ENCODE measurements around the gene COPS8. TPM values are rescaled to one million over a fixed set of nuclear protein-coding genes. Genes with fewer than 3 reads are reported as not detected.
A peak's percentile ranks its signal among the peaks of the same experiment; 100 is the strongest.

The COPS8 gene
- total RNA-seq, 1 donor from 2014 or later, result 86.7 TPM

GRCh38 chr2:237062585-237062984 lies 23.1 kb upstream of the COPS8 start:
- no peak for DNase-seq (ENCODE audit: low spot score)
- intact Hi-C loops (cut with DNase I), result loop anchor here (10.0 kb wide), 1 partner anchor 1298 kb away; no protein-coding TSS in a partner anchor

- no peak for DNase-seq (ENCODE audit: low spot score)
- intact Hi-C loops (cut with DNase I), result loop anchor here (10.0 kb wide), 1 partner anchor 1300 kb away; no protein-coding TSS in a partner anchor
These were observed 21.3 kb upstream of the COPS8 start for GRCh38 chr2:237064203-237065070.

DNA sequence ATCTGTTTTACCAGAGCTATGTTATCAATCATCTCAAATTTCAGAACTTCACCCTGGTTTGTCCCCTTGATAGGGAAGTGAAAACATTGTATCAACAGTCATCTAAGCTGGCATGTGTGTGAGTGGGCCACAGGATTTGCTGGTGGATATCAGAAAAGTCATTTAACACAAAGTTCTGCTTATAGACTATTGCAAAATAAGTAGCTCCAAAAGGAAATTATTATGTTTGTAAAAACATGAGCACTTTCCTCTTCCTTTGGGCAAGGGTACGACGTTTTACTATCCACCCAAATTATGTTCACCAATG lies 20.7 kb upstream of the COPS8 start:
- intact Hi-C loops (cut with DNase I), result loop anchor here (10.0 kb wide), 1 partner anchor 1300 kb away; no protein-coding TSS in a partner anchor
- DNase-seq (ENCODE audit: low spot score), result no peak

- DNase-seq (ENCODE audit: low spot score), result no peak
- intact Hi-C loops (cut with DNase I), result loop anchor here (10.0 kb wide), 1 partner anchor 1302 kb away; no protein-coding TSS in a partner anchor
These were observed 19.3 kb upstream of the COPS8 start for GRCh38 chr2:237066396-237066795.

DNA sequence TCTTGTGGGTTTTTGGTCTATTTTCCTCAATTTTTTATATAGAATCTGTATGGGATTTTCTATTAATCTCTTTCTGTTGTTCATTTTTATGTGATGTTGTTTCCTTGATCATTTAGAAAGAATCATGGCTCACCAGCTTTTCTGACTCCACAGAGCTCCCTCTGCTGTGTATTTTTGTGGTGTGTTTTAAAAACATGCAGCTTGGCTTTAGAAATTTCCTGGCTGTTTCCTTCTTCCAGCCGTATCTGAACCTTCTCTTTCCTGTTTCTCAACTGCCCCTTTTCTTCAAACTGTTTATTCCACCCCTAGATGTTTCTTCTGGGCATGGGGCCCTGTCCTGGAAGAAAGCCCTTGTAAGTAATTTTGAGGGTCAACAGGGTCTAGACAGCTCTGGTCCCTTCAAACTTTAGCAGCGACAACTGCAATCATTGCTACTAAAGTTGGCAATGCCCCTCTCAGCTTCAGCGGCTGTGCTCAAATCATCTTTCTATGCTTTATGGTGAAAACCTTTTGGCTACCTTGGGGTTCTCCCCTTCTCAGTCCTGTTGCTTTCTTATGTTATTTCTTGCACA lies 17.6 kb upstream of the COPS8 start:
- DNase-seq (ENCODE audit: low spot score), result no peak
- intact Hi-C loops (cut with DNase I), result loop anchor here (10.0 kb wide), 1 partner anchor 1303 kb away; no protein-coding TSS in a partner anchor

- intact Hi-C loops (cut with DNase I), result no loop called here
- peak; percentile 88 for DNase-seq (ENCODE audit: low spot score)
These were observed 13.4 kb upstream of the COPS8 start for GRCh38 chr2:237072067-237072931.

GRCh38 chr2:237073552-237073951 lies 12.1 kb upstream of the COPS8 start:
- DNase-seq (ENCODE audit: low spot score), result no peak
- intact Hi-C loops (cut with DNase I), result no loop called here

- no peak for DNase-seq (ENCODE audit: low spot score)
- intact Hi-C loops (cut with DNase I), result no loop called here
These were observed 11.3 kb upstream of the COPS8 start for GRCh38 chr2:237074211-237074993.

DNA sequence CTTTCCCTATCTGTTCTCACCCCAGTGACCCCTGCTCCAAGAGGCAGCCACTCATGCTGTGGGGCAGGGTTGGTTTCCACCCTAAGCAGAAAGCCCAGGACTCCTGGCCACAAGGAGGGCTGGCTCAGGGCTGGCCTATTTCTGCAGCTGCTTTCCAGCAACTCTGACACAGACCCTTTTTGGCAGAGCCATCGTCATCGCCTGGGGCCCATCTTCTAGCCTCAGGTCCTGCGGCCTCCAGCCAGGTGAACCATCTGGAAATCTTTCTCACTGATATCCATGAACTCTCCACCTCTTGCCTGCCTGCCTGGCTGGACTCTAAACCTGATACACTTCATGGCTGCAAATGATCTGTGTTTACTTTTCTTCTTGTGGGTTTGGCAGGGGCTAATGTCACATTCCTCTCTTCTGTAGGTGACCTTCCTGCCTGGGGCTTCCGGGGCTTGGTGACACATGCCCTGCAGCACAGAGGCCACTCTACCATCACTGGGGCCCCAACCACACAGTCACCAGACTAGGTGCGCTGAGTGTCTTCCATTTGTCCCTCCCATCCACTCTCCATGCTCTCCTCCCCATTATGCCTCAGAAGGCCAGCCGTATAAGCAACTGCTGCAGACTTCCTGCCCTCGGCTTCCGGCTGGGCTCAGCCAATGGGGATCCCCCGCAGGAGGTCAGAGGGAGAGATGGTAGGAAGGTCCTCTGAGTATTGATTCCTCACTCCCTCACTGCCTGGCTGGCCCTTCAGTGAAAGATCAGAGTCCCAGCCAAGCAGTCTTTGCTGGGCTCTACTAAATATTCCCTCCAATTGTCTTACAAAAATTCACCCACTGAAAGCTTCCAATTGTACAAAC lies 9.7 kb upstream of the COPS8 start:
- DNase-seq (ENCODE audit: low spot score), result no peak
- intact Hi-C loops (cut with DNase I), result no loop called here

DNA sequence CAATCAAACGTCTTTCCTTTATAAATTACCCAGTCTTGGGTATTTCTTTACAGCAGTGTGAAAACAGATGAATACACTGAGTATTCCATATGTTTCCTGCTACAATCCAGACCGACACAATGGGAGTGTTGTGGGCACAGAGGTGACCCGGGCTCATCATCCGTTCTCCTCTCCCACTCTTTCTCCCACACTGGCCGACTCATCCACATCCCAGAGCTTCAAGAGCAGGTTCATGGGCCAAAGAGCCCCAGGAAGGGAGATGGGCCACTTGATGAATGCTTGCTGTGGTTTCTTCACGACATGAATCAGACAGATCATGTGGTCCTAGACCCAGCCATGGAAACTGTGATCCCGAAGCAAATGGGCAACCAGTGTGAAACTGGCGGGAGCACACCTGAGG lies 4.1 kb upstream of the COPS8 start:
- intact Hi-C loops (cut with DNase I), result no loop called here

GRCh38 chr2:237083026-237083425 lies 2.7 kb upstream of the COPS8 start:
- intact Hi-C loops (cut with DNase I), result no loop called here
- DNase-seq (ENCODE audit: low spot score), result no peak

More for the DNA sequence above, 4.1 kb upstream of the COPS8 start:
- DNase-seq (ENCODE audit: low spot score), result no peak

DNA sequence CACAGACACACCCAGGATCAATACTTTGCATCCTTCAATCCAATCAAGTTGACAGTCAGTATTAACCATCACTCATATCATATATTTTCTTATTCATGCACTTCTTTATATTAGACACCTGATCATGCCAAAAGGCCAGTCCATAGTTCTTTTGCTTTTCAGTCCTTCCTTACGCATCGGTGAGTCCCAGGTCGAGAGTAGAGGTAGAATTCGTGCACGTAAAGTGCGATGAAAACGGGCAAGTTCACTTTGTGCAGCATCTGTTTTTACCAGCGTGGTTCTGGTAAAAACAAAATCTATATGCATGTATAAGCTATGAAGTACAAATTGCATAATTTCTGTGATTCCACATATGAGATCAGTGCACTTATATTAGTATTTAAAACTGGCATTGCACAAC lies 1.2 kb upstream of the COPS8 start:
- intact Hi-C loops (cut with DNase I), result no loop called here
- no peak for DNase-seq (ENCODE audit: low spot score)

DNA sequence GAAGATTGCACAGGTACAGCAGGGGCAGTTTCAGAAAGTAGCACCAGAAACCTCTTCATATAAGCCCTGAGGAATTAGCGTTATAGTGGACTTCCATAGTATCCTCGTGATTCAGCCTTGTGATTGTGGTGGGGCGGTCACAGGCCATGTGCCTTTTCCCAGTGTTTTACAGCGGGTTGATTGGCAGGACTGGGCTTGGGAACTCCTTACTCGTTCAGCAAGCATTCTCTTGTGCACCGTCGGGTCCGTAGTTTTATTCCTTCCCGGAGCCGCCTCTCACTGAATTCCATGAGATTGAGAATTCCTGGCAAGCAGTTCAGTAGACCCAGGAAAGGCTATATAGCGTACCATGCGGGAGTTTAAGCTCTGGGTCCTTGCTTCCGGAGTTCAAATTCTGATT lies 5.2 kb downstream of the COPS8 start:
- intact Hi-C loops (cut with DNase I), result no loop called here
- no peak for DNase-seq (ENCODE audit: low spot score)

DNA sequence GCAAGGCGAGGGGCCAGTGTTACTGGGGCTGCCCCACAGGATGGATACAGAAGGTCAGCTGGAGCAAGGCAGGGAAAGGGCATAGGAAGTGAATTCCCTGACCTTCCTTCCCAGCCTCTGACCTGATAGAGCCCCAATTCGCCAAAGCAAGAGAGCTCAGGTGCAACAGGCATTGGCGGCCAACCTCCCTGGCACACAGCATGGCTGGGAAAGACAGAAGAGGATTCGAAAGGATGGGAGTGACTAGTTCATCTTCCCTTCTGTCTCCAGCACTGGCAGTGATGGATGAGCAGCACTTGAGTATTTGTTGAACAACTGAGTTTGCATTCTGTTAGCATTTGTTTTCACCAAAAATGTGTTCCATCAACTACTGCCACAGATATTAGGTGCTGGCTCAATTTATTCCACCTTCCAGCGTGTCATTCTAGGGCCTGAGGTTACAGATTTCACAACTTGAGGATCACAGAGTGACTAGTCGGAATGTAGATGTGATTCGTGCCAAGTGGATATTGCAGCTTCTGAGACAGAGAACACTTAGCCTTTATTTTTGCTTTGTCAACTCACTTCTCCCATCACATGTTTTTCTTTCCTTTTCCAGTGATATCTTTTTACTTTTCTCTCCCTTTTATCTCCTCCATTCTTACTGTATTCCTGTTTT lies 6.2 kb downstream of the COPS8 start:
- intact Hi-C loops (cut with DNase I), result no loop called here
- DNase-seq (ENCODE audit: low spot score), result no peak

DNA sequence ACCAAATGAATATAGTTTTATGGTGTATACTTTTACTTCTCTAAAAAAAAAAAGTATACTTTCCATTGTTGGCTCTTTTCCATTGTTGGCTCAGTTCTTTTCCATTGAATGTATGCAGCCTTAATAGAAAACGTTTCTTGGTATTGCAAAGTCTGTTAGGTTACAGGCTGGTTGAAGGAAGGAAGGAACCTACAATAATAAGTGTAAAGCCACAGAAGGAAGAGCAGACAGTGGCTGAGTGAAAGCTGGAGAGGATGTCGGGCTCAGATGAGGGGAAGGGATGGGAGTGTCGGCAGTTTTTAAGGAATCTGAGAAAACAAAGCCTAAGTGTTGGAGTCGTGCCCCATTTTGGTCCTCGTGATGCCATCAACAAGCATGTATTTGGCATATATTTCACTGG lies 6.8 kb downstream of the COPS8 start:
- no peak for DNase-seq (ENCODE audit: low spot score)
- intact Hi-C loops (cut with DNase I), result no loop called here

DNA sequence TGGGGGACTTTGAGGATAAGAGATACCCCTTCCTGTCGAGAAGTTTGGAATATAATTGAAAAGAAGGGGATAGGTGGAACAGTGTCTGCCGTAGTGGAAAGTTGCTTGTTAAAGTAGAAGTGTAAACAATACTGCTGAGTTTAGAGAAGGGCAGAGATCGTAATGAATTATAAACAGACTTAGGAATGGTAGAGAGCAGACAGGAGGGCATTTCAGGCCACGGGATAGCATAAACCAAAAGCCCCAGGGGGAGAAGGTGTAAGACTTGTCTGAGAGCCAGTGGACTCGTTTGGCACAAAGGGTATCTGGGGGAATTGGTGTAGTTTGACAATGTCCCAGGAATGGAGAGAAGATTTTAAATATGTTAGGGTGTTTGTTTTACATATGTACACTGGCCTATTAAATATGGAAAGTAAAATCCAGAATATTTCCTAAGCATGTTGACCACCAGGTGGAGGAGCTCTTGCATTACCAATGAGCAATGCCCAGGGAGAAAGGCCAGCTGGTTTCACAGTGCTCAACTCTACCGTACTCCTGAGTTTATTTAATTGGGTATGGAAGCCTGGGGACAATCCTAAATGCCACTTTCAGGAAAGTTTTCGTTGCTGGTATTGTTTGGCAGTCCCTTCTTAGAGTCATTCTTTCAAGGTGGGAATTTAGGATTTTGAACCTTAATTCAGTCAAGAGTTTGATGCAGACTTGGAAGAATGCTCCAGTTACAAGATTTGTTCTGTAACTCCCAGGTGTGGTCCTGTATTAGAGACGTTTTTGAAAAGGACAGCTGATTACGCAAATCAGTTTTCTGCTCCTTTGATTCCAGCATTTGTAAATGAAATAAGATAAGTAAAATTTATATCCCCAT lies 7.5 kb downstream of the COPS8 start:
- intact Hi-C loops (cut with DNase I), result no loop called here
- no peak for DNase-seq (ENCODE audit: low spot score)

- no peak for DNase-seq (ENCODE audit: low spot score)
- intact Hi-C loops (cut with DNase I), result no loop called here
These were observed 10.5 kb downstream of the COPS8 start for GRCh38 chr2:237096201-237096600.

All from cardiac septum (tissue), 1 donor.